Liver (tissue), 9 donors: ENCODE measurements around the gene RRAGC. TPM values are rescaled to one million over a fixed set of nuclear protein-coding genes. Genes with fewer than 3 reads are reported as not detected.
"Not testable (repeated sequence)": the region's sequence is repeated elsewhere in the genome, so short reads cannot be mapped to it uniquely, and the experiment has no call there.

Experiments used
- DNase-seq: peaks from one replicate; pipeline ENCODE4 v3.0.0-alpha.2; 2017; ENCODE audit warnings: low spot score
- H3K27ac ChIP-seq, 2 donors: one replicate each; pipeline ENCODE4 v1.7.0; 2013; ENCODE audit warnings: inconsistent platforms in 2 of 2, low read length in 2 of 2, control low read depth in 1 of 2, low read depth in 1 of 2, mild to moderate bottlenecking in 1 of 2
- H3K27me3 ChIP-seq, 4 donors: one replicate each; pipeline versions ENCODE4 v1.6.1 to v1.7.0; 2013; ENCODE audit warnings: low read length in 3 of 4, inconsistent platforms in 1 of 4, mild to moderate bottlenecking in 1 of 4, moderate library complexity in 1 of 4; ENCODE audit not compliant: control insufficient read depth in 4 of 4, insufficient read depth in 4 of 4
- H3K36me3 ChIP-seq, 4 donors: one replicate each; pipeline versions ENCODE4 v1.6.1 to v1.7.0; 2013; ENCODE audit warnings: low read length in 3 of 4, mild to moderate bottlenecking in 3 of 4, low read depth in 1 of 4, moderate library complexity in 1 of 4; ENCODE audit not compliant: control insufficient read depth in 4 of 4, insufficient read depth in 3 of 4
- H3K4me1 ChIP-seq, 4 donors: one replicate each; pipeline versions ENCODE4 v1.6.1 to v1.7.0; 2013; ENCODE audit warnings: low read length in 3 of 4, mild to moderate bottlenecking in 3 of 4, moderate library complexity in 1 of 4; ENCODE audit not compliant: control insufficient read depth in 4 of 4, insufficient read depth in 4 of 4
- H3K4me3 ChIP-seq, 3 donors: one replicate each; pipeline versions ENCODE4 v1.6.1 to v1.7.0; 2013; ENCODE audit warnings: low read length in 3 of 3, control low read depth in 1 of 3, low read depth in 1 of 3, mild to moderate bottlenecking in 1 of 3
- H3K9ac ChIP-seq, 2 donors: one replicate each; pipeline ENCODE4 v1.7.0; 2013; ENCODE audit warnings: low read length in 2 of 2, mild to moderate bottlenecking in 2 of 2, moderate library complexity in 2 of 2, control low read depth in 1 of 2, low read depth in 1 of 2
- H3K9me3 ChIP-seq, 4 donors: one replicate each; pipeline versions ENCODE4 v1.6.1 to v1.7.0; 2013; ENCODE audit warnings: low read length in 3 of 4; ENCODE audit not compliant: control insufficient read depth in 4 of 4
- EGR1 ChIP-seq, 2 donors: IDR thresholded peaks; 2 replicates each; pipeline ENCODE4 v1.6.1; 2016 to 2018; ENCODE audit warnings: antibody characterized with exemption in 2 of 2, low read depth in 2 of 2
- FOXA1 ChIP-seq: IDR thresholded peaks from 2 replicates; pipeline ENCODE4 v1.6.1; 2016; ENCODE audit warnings: antibody characterized with exemption
- HNF4A ChIP-seq, 2 donors: conservative IDR thresholded peaks; 2 replicates each; pipeline ENCODE4 v1.6.1; 2016; ENCODE audit warnings: antibody characterized with exemption in 2 of 2, mild to moderate bottlenecking in 2 of 2
- HNF4G ChIP-seq: IDR thresholded peaks from 2 replicates; pipeline ENCODE4 v1.6.1; 2016; ENCODE audit warnings: antibody characterized with exemption
- JUND ChIP-seq, 2 donors: IDR thresholded peaks; 2 replicates each; pipeline ENCODE4 v1.6.1; 2016; ENCODE audit warnings: antibody characterized with exemption in 2 of 2
- NR2F2 ChIP-seq: IDR thresholded peaks from 2 replicates; pipeline ENCODE4 v1.6.1; 2016; ENCODE audit warnings: antibody characterized with exemption
- RAD21 ChIP-seq, 2 donors: IDR thresholded peaks; 2 replicates each; pipeline ENCODE4 v1.6.1; 2016; ENCODE audit warnings: antibody characterized with exemption in 2 of 2, mild to moderate bottlenecking in 2 of 2
- RXRA ChIP-seq, 2 donors: IDR thresholded peaks; 2 replicates each; pipeline ENCODE4 v1.6.1; 2017 to 2018; ENCODE audit warnings: antibody characterized with exemption in 2 of 2, mild to moderate bottlenecking in 1 of 2
- SP1 ChIP-seq: IDR thresholded peaks from 2 replicates; pipeline ENCODE4 v1.6.1; 2018; ENCODE audit warnings: antibody characterized with exemption, mild to moderate bottlenecking
- TAF1 ChIP-seq: conservative IDR thresholded peaks from 2 replicates; pipeline ENCODE4 v1.6.1; 2016; ENCODE audit warnings: antibody characterized with exemption, mild to moderate bottlenecking
- YY1 ChIP-seq: IDR thresholded peaks from 2 replicates; pipeline ENCODE4 v1.6.1; 2016; ENCODE audit warnings: antibody characterized with exemption, mild to moderate bottlenecking
- WGBS: extraction: QIAGEN DNeasy Blood & Tissue Kit; methylation state at CpG from one replicate; pipeline ENCODE4 v1.1.7; 2013; 5-methylcytosine and 5-hydroxymethylcytosine counted together
- polyA plus RNA-seq, 2 donors: library from polyadenylated mRNA; stranded (reverse) in 1 of 2; unstranded in 1 of 2; fragments of 200-250 nt in 1 of 2; fragments of >200 nt in 1 of 2; fragmentation: Nextera tagmentation in 1 of 2; extraction: Ambion mirVana in 1 of 2; gene quantifications; one replicate each; pipeline versions ENCODE4 v1.2.1 to v1.2.3, GENCODE V29; 2013 to 2015
- total RNA-seq, 2 donors: library from RNA; depleted of rRNA; stranded (reverse); fragments of >200 nt; gene quantifications; one replicate each; pipeline ENCODE4 v1.2.3, GENCODE V29; 2014
- TF ChIP-seq, protein P1 (sequence below): IDR thresholded peaks from 2 replicates; pipeline ENCODE4 v1.6.1; 2016; ENCODE audit warnings: antibody characterized with exemption
- TF ChIP-seq, protein P2 (sequence below): IDR thresholded peaks from 2 replicates; pipeline ENCODE4 v1.6.1; 2016; ENCODE audit warnings: antibody characterized with exemption
- TF ChIP-seq, protein P3 (sequence below): IDR thresholded peaks from 2 replicates; pipeline ENCODE4 v1.6.1; 2016; ENCODE audit warnings: antibody characterized with exemption, mild to moderate bottlenecking
- TF ChIP-seq, protein P4 (sequence below): fragments of 150-350 bp; IDR thresholded peaks from 2 replicates; pipeline ENCODE4 v1.5.1; 2017; ENCODE audit warnings: improper control_type of control experiment, low read depth, low read length; ENCODE audit not compliant: missing input control
- TF ChIP-seq, protein P5 (sequence below): IDR thresholded peaks from 2 replicates; pipeline ENCODE4 v1.6.1; 2016; ENCODE audit warnings: antibody characterized with exemption
- donor health status: healthy.
- donor health status: healthy.
- donor health status: healthy.
- donor health status: healthy.
- donor health status: healthy.

The RRAGC gene
- total and polyA plus RNA-seq, 4 donors: 6.6 to 10.1 (median 7.2) TPM

DNA sequence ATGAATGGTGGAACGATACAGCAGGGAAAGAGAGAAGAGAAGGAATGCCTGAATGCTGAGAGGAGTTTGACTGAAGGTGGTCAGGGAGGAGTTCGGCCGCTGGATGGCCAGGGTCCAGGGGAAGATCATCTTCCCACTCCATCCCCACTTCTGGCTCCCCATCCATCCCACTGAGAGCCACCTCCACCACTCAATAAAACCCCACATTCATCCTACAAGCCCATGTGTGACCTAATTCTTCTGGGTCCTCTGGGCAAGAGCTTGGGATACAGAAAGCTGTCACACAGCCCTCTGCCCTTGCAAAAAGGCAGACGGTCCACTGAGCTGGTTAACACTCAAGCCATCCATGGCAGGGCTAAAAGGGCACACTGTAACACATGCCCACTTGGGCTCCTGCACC lies 48.1 kb downstream of the RRAGC start:
- not testable (repeated sequence) for DNase-seq, H3K9ac ChIP-seq, H3K9me3 ChIP-seq, H3K27ac ChIP-seq, H3K4me3 ChIP-seq, H3K36me3 ChIP-seq, H3K4me1 ChIP-seq
- 70% methylated on average over 4 of the region's 4 CpGs for WGBS
- H3K27me3 ChIP-seq: peaks cover 0 to 11% (median under 1%) of the 10 kb centered on the region in 4 donors

DNA sequence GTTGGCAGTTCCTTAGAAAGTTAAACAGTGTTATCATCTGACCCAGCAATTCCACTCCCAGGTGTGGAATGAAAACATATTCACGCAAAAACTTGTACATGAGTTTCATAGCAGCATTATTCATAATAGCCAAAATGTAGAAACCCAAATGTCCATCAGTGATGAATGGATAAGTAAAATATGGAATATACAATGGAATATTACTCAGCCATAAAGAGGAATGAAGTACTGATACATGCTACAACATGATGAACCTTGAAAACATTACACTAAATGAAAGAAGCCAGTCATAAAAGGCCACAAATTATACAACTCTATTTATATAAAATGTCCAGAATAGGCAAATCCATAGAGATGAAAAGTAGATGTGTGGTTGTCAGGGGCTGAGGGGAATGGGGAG lies 53.5 kb downstream of the RRAGC start:
- WGBS: 89% methylated on average over 1 of the region's 1 CpG
- Histone ChIP-seq H3K9ac (no peak overlapping the region), H3K36me3 (no peaks in the 10 kb centered on the region), H3K4me1 (peaks cover 5 to 7% (median 5%) of the 10 kb centered on the region in 4 donors), H3K27me3 (peaks cover 0 to 18% (median 6%) of the 10 kb centered on the region in 4 donors), H3K9me3 (peaks cover 0 to 1% (median 0%) of the 10 kb centered on the region in 4 donors), H3K4me3 (no peak overlapping the region), H3K27ac (no peak overlapping the region)
- no peak for DNase-seq
- no peak for TF ChIP-seq FOXA1
- no peak for TF ChIP-seq TAF1
- no peak for TF ChIP-seq RAD21 (IDR thresholded peaks at IDR 0.05)
- TF ChIP-seq, protein P1, sequence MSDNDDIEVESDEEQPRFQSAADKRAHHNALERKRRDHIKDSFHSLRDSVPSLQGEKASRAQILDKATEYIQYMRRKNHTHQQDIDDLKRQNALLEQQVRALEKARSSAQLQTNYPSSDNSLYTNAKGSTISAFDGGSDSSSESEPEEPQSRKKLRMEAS: no peak
- no peak for TF ChIP-seq HNF4G
- TF ChIP-seq NR2F2: no peak
- TF ChIP-seq, protein P2, sequence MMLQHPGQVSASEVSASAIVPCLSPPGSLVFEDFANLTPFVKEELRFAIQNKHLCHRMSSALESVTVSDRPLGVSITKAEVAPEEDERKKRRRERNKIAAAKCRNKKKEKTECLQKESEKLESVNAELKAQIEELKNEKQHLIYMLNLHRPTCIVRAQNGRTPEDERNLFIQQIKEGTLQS: no peak
- TF ChIP-seq RXRA (IDR thresholded peaks at IDR 0.05): no peak

DNA sequence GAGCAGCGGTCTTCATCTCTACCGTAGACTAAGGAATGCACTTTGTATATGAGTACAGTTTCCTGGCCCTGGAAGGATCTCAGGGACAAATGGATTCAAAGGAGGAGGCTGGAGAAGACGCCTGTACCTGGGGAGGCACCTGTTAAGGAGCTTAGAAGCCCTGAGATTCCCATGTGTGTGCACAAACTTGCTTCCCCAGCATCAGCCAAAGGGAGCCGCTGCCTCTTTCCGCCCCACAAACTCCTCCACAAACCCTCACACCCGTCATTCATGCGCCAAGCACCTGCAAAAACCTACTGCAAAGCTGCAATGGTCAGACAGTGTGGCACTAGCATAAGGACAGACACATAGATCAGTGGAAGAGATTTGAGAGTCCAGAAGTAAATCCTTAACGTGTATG lies 54.5 kb downstream of the RRAGC start:
- TF ChIP-seq YY1 (no peak), SP1 (no peak), FOXA1 (no peak), TAF1 (no peak), NR2F2 (no peak), HNF4A (conservative IDR thresholded peaks at IDR 0.05) (no peak), EGR1 (IDR thresholded peaks at IDR 0.05; ENCODE audit: low read depth in 2 of 2) (no peak), JUND (IDR thresholded peaks at IDR 0.05) (no peak), RXRA (IDR thresholded peaks at IDR 0.05) (no peak)
- TF ChIP-seq, protein P3, sequence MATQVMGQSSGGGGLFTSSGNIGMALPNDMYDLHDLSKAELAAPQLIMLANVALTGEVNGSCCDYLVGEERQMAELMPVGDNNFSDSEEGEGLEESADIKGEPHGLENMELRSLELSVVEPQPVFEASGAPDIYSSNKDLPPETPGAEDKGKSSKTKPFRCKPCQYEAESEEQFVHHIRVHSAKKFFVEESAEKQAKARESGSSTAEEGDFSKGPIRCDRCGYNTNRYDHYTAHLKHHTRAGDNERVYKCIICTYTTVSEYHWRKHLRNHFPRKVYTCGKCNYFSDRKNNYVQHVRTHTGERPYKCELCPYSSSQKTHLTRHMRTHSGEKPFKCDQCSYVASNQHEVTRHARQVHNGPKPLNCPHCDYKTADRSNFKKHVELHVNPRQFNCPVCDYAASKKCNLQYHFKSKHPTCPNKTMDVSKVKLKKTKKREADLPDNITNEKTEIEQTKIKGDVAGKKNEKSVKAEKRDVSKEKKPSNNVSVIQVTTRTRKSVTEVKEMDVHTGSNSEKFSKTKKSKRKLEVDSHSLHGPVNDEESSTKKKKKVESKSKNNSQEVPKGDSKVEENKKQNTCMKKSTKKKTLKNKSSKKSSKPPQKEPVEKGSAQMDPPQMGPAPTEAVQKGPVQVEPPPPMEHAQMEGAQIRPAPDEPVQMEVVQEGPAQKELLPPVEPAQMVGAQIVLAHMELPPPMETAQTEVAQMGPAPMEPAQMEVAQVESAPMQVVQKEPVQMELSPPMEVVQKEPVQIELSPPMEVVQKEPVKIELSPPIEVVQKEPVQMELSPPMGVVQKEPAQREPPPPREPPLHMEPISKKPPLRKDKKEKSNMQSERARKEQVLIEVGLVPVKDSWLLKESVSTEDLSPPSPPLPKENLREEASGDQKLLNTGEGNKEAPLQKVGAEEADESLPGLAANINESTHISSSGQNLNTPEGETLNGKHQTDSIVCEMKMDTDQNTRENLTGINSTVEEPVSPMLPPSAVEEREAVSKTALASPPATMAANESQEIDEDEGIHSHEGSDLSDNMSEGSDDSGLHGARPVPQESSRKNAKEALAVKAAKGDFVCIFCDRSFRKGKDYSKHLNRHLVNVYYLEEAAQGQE: no peak
- TF ChIP-seq, protein P1: no peak
- TF ChIP-seq, protein P4, sequence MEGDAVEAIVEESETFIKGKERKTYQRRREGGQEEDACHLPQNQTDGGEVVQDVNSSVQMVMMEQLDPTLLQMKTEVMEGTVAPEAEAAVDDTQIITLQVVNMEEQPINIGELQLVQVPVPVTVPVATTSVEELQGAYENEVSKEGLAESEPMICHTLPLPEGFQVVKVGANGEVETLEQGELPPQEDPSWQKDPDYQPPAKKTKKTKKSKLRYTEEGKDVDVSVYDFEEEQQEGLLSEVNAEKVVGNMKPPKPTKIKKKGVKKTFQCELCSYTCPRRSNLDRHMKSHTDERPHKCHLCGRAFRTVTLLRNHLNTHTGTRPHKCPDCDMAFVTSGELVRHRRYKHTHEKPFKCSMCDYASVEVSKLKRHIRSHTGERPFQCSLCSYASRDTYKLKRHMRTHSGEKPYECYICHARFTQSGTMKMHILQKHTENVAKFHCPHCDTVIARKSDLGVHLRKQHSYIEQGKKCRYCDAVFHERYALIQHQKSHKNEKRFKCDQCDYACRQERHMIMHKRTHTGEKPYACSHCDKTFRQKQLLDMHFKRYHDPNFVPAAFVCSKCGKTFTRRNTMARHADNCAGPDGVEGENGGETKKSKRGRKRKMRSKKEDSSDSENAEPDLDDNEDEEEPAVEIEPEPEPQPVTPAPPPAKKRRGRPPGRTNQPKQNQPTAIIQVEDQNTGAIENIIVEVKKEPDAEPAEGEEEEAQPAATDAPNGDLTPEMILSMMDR: no peak
- TF ChIP-seq, protein P5, sequence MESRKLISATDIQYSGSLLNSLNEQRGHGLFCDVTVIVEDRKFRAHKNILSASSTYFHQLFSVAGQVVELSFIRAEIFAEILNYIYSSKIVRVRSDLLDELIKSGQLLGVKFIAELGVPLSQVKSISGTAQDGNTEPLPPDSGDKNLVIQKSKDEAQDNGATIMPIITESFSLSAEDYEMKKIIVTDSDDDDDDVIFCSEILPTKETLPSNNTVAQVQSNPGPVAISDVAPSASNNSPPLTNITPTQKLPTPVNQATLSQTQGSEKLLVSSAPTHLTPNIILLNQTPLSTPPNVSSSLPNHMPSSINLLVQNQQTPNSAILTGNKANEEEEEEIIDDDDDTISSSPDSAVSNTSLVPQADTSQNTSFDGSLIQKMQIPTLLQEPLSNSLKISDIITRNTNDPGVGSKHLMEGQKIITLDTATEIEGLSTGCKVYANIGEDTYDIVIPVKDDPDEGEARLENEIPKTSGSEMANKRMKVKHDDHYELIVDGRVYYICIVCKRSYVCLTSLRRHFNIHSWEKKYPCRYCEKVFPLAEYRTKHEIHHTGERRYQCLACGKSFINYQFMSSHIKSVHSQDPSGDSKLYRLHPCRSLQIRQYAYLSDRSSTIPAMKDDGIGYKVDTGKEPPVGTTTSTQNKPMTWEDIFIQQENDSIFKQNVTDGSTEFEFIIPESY: no peak
- TF ChIP-seq, protein P2: no peak
- no peak for DNase-seq
- peaks cover 5 to 7% (median 5%) of the 10 kb centered on the region in 4 donors for H3K4me1 ChIP-seq
- H3K27ac ChIP-seq: no peak overlapping the region
- H3K9me3 ChIP-seq: peaks cover 0 to 1% (median 0%) of the 10 kb centered on the region in 4 donors
- H3K4me3 ChIP-seq: no peak overlapping the region
- no peaks in the 10 kb centered on the region for H3K36me3 ChIP-seq
- no peak overlapping the region for H3K9ac ChIP-seq
- 61% methylated on average over 8 of the region's 8 CpGs for WGBS
- H3K27me3 ChIP-seq: peaks cover 0 to 18% (median 6%) of the 10 kb centered on the region in 4 donors
